ENCODE measurements around the gene MAN1B1. TPM values are rescaled to one million over a fixed set of nuclear protein-coding genes. Genes with fewer than 3 reads are reported as not detected.

The MAN1B1 gene
- total RNA-seq, 1 donor from 2014 or later, result 55.1 TPM

GRCh38 chr9:137141050-137141810 lies 54.4 kb downstream of the MAN1B1 start:
- intact Hi-C loops (cut with micrococcal nuclease), result no loop called here

DNA sequence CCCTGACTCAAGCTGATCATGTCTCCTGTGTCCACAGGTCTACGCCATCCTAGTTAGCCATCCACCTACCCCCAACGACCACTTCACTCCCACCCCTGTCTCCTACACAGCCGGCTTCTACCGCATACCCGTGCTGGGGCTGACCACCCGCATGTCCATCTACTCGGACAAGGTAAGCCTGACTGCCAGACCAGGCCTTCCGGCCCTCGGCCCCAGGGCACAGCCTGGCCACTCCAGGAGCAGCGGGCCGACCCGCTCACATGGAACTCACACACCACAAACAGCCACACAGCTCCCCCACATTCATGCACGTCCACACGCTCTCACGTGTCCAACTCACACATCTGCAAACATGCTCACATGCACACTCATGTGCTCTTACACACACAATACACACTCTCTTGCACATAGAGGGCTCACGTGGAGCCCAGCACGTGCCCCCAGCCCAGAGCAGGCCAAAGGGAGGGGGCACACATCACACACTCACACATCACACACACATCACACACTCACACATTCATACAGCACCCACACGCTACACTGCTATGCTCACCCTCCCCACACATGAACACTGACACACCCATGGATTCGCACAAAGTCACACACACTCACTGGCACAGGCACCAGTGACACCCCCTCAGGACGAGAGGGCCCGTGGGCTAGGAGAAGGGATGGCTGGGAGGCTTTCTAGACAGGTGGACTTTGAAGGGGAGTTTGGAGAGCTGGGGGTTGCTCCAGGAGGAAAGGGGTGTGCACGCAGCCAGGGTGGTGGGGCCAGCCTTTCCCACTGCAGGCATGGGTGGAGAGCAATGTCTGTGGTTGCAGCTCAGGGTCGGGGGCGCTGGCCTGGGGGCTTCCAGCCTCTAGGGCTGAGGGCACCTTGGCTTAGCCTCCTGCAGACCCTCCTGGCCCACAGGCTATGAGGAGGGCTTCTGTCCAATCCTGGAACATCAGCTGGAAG lies 55.5 kb downstream of the MAN1B1 start:
- intact Hi-C loops (cut with micrococcal nuclease), result no loop called here

DNA sequence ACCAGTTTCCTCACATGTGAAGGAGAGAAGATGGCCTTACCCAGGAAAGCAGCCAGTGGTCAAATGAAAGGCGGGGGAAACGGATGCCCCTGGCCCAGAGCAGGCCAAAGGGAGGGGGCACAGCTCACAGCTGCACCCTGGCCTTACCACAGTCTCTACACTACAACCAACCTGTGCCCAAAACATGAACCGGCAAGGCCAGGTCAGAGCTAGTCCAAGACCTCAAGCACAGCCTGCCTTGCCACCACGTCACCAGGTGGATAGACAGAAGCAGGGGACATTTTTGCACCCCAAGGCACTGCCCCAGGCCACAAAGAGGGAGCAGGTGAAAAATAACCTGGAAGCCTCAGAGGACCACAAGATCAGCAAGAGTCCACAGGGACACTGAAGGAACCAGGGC lies 56.7 kb downstream of the MAN1B1 start:
- intact Hi-C loops (cut with micrococcal nuclease), result no loop called here

DNA sequence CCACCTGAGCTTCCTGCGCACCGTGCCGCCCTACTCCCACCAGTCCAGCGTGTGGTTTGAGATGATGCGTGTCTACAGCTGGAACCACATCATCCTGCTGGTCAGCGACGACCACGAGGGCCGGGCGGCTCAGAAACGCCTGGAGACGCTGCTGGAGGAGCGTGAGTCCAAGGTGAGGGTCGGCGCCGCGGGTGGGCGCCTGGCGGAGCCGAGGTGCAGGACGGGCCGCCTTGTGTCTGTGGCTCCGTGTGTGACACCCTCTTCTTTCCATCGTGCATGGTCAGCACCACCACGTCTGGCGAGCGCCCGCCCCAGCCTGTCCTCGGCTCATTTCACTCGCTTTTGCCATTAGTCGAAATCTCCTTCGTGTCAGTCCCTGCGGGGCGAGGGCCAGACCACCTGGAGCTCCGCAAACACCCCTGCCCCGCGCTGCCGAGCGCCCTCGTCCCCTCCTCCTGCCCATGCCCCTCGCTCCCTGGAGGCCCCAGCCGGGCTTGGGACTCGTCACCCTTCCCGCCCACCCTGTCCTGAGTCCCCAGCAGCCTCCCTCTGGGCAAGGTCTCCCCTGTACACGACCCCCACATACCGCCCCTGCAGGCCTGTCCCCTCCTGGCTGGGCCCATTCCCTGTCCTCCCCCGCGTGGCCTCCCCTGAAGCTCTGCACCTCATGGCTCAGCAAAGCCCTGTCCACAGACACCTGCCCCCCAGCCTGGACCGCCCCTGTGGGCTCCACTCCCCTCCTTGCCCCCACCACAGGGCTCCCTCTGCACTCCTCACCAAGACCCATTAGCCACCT lies 59.1 kb downstream of the MAN1B1 start:
- intact Hi-C loops (cut with micrococcal nuclease), result no loop called here

- intact Hi-C loops (cut with micrococcal nuclease), result no loop called here
Measured at GRCh38 chr9:137146527-137146918, 59.7 kb downstream of the MAN1B1 start.

GRCh38 chr9:137147091-137147792 lies 60.5 kb downstream of the MAN1B1 start:
- intact Hi-C loops (cut with micrococcal nuclease), result no loop called here

DNA sequence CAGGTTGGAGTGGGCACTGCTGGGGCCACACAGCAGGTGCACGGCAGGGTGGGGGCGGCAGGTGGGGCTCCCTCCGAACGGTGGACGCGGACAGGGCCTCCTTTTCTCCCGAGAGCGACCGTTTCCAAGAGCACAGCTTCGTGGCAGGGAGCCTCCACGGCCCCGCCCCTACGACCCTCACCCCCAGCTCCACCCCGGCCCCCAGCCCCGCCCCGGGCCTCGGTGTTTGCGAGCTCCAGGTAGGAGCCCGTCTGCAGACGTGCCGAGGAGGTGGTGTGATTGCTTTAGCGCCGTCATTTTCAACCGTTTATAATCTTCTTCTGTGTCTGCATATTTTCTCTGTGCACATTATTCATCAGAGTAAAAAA lies 61.0 kb downstream of the MAN1B1 start:
- intact Hi-C loops (cut with micrococcal nuclease), result no loop called here

- intact Hi-C loops (cut with micrococcal nuclease), result no loop called here
Measured at GRCh38 chr9:137148242-137148641, 61.5 kb downstream of the MAN1B1 start.

DNA sequence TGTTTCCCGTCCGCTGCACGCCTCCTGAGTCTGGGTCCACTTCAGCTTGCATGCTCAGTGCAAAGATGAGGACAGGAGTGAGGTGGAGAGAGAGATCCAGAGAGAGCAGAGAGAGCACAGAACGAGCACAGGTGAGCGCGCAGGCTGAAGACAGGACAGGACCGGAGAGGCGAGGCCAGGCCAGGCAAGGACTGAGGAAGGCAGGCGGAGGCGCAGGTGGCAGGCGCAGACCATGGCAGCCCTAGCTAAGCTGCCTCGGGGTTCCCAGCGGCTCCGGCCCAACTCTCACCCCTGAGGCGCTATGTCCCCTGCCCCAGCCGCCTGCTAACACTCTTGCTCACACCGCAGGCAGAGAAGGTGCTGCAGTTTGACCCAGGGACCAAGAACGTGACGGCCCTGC lies 61.9 kb downstream of the MAN1B1 start:
- intact Hi-C loops (cut with micrococcal nuclease), result no loop called here

DNA sequence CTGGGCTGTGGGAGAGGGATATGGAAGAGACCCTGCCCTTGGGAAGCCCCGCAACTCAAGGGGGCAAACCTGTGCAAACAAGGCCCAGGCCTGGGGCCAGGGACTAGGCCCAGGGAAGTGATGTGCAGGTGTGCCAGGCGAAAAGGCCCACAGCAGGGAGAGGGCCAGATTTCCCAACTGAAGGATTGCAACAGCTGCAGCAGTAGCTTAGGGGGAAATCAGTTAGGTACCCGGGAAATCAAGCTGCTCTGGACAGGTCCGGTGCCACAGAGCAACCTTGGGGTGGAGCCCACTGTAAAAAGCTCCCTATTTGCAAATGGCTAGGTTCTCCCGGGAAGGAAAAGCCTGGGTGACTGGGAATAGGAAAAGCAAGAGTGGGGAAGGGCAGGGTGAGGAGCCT lies 62.6 kb downstream of the MAN1B1 start:
- intact Hi-C loops (cut with micrococcal nuclease), result no loop called here

GRCh38 chr9:137149942-137150616 lies 63.3 kb downstream of the MAN1B1 start:
- intact Hi-C loops (cut with micrococcal nuclease), result loop anchor here (2.0 to 5.0 kb wide), 2 partner anchors 51 to 312 kb away; partner anchors contain the start of gene TPRN

- intact Hi-C loops (cut with micrococcal nuclease), result loop anchor here (2.0 to 5.0 kb wide), 2 partner anchors 50 to 311 kb away; partner anchors contain the start of gene TPRN
Measured at GRCh38 chr9:137150617-137151457, 64.1 kb downstream of the MAN1B1 start.

DNA sequence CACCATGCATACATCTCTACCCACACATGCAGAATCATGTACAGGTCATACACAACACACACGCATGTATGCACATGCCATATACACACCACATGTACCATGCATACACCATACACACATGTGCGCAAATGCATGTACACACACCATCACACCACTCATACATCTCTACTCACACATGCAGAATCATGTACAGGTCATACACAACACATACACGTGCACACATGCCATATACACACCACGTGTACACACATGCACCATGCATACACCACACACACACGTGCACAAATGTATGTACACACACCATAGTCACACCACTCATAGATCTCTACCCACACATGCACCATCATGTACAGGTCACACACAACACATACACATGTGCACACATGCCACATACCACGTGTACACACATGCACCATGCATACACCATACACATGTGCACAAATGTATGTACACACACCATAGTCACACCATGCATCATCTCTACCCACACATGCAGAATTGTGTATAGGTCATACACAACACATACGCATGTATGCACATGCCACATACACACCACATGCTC lies 66.1 kb downstream of the MAN1B1 start:
- intact Hi-C loops (cut with micrococcal nuclease), result loop anchor here (5.0 kb wide), 1 partner anchor 309 kb away; no protein-coding TSS in a partner anchor

DNA sequence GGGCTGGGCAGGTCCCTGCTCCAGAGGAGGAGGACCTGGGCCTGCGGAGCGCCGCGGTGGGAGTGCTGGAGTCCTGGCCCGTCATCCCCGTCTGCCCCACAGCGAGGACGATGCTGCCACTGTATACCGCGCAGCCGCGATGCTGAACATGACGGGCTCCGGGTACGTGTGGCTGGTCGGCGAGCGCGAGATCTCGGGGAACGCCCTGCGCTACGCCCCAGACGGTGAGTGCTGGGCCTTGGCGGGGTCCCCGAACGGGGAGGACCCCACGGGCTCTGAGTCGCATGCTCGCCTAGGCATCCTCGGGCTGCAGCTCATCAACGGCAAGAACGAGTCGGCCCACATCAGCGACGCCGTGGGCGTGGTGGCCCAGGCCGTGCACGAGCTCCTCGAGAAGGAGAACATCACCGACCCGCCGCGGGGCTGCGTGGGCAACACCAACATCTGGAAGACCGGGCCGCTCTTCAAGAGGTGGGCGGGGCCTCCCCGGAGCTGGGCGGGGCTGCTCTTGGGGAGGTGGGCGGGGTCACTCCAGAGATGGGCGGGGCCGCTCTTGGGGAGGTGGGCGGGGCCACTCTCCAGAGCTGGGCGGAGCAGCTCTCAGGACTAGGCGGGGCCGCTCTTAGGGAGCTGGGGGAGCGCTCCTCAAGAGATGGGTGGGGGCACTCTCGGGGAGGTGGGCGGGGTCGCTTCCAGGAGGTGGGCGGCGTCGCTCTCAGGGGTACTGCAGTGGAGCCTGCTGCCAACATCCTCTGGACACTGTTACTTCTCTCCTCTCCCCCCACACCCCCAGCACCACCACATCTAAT lies 70.0 kb downstream of the MAN1B1 start:
- intact Hi-C loops (cut with micrococcal nuclease), result no loop called here

- intact Hi-C loops (cut with micrococcal nuclease), result no loop called here
Measured at GRCh38 chr9:137157618-137158415, 71.0 kb downstream of the MAN1B1 start.

GRCh38 chr9:137158625-137159024 lies 71.8 kb downstream of the MAN1B1 start:
- intact Hi-C loops (cut with micrococcal nuclease), result no loop called here

All from T-helper 2 cell treated with Interferon-gamma antibody and Interleukin-4, amounts not matched to agents 100 ng/mL and 5 ng/mL, for 36 hours (primary cell).